ENCODE results near the gene SOX18. TPM values are rescaled to one million over a fixed set of nuclear protein-coding genes. Genes with fewer than 3 reads are reported as not detected.
A peak's percentile ranks its signal among the peaks of the same experiment; 100 is the strongest.

Gene SOX18
- total RNA-seq, 4 donors from 2014 or later = 0.79 to 8.7 (median 3.3) TPM

DNA sequence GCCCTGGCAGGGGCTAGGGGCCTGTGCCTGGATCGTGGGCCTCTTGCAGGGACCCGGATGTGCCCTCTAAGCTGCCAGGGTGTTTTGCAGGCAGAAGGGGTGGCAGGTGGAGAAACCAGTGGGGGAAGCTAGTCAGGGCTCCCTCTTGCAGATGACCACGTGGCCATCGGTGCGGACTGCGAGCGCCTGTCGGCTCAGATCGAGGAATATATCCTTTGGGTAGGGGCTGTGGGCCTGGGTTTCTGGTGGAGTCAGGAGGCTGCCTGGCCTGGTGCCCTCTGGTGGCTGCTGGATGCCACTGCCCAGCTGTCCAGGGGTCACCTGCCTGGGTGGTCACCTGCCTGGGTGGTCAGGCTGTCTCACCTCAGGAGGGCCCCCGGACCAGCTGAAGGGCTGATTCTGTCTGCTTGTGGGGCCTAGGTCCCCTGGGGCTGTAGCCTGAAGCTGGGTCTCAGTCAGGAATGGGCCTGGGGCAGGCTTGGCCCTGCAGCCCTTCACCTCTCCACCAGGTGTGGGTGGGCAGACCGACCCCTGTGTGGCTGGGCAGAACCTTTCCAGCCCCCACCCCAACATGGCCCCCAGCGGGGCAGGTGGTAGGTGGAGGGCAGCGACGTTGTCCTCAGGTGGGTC is 20.3 kb upstream of the SOX18 start:
- Histone ChIP-seq H3K36me3 (peaks cover 31% of the 10 kb centered on the region), H3K9me3 (no peaks in the 10 kb centered on the region), H3K4me1 (peaks cover 24% of the 10 kb centered on the region), H3K27ac (no peak overlapping the region), H3K27me3 (no peaks in the 10 kb centered on the region), H3K4me3 (no peak overlapping the region)
- TF ChIP-seq, protein P1, sequence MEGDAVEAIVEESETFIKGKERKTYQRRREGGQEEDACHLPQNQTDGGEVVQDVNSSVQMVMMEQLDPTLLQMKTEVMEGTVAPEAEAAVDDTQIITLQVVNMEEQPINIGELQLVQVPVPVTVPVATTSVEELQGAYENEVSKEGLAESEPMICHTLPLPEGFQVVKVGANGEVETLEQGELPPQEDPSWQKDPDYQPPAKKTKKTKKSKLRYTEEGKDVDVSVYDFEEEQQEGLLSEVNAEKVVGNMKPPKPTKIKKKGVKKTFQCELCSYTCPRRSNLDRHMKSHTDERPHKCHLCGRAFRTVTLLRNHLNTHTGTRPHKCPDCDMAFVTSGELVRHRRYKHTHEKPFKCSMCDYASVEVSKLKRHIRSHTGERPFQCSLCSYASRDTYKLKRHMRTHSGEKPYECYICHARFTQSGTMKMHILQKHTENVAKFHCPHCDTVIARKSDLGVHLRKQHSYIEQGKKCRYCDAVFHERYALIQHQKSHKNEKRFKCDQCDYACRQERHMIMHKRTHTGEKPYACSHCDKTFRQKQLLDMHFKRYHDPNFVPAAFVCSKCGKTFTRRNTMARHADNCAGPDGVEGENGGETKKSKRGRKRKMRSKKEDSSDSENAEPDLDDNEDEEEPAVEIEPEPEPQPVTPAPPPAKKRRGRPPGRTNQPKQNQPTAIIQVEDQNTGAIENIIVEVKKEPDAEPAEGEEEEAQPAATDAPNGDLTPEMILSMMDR (IDR thresholded peaks at IDR 0.05) = peak in 1 of 2 donors; percentile 65
- TF ChIP-seq POLR2AphosphoS5 (IDR thresholded peaks at IDR 0.05) = no peak
- DNase-seq (ENCODE audit: low spot score in 2 of 2) = no peak
- WGBS = 85% methylated on average over 4 of the region's 14 CpGs

DNA sequence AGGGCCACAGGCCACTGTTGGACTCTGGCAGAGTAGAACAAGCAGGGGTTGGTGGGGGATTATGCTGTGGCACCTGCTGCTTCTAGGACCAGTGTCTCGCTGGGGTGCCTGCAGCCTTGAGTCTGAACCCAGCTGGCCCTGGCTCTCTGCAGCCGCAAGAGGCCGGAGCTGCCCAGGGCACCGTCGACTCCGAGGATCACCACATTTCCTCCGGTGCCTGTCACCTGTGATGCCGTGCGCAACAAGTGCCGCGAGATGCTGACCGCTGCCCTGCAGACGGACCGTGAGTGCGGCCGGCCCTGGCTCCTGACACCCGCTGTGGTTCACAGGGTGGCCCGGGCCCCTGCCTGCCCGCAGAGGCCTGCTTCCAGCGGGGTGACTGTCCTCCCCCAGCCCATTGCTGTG is 19.8 kb upstream of the SOX18 start:
- Histone ChIP-seq H3K4me1 (peaks cover 24% of the 10 kb centered on the region), H3K36me3 (peaks cover 26% of the 10 kb centered on the region), H3K27me3 (no peaks in the 10 kb centered on the region), H3K9me3 (no peaks in the 10 kb centered on the region), H3K4me3 (no peak overlapping the region), H3K27ac (no peak overlapping the region)
- DNase-seq (ENCODE audit: low spot score in 2 of 2) = no peak
- 100% methylated on average over 1 of the region's 20 CpGs for WGBS
- TF ChIP-seq POLR2AphosphoS5 (IDR thresholded peaks at IDR 0.05) (no peak), POLR2A (IDR thresholded peaks at IDR 0.05) (no peak)
- TF ChIP-seq, protein P1 (IDR thresholded peaks at IDR 0.05) = no peak

DNA sequence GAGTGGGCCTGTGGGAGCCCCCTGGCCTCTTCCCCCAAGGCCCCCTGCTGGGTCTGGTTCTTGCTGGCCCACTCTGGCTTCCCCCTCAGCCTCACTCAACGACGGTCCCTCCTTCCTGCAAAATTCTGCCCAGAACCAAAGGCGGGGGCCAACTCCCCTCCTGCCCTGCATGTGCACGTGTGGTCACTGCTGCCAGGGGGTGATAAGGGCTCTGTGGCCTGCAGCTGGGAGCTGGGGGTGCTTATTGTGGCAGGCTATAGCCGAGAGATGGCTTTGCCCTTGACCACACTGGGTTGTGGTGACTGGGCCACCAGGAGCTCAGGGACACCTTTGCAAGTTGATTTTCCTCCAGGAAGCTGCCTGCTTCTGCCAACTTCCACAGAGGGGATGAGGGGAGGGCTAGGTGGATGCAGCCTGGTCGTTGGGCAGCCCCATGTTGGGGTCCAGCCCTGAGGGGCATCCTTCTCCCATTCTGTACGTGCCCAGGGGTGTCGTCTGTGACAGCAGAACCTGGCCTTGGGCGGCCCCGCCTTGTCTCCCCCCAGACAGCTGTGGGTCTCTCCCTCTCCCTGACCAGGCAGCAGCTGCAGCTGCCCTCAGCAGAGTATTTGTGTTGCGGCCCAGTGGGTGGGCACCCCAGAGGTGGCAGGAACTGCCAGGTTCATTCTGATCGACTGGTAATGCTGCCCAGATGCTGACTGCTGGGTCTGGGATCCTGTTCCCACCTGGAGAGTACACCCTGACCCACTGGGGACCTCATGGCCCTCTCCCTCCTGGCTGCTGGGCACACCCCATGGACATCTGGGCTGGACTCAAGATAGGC is 19.2 kb upstream of the SOX18 start:
- H3K27ac ChIP-seq = no peak overlapping the region
- no peak for DNase-seq (ENCODE audit: low spot score in 2 of 2)
- no peaks in the 10 kb centered on the region for H3K27me3 ChIP-seq
- 83% methylated on average over 8 of the region's 12 CpGs for WGBS
- no peaks in the 10 kb centered on the region for H3K9me3 ChIP-seq
- TF ChIP-seq, protein P1 (IDR thresholded peaks at IDR 0.05) = no peak
- TF ChIP-seq POLR2A (IDR thresholded peaks at IDR 0.05) (no peak), EP300 (IDR thresholded peaks at IDR 0.05) (no peak), POLR2AphosphoS5 (IDR thresholded peaks at IDR 0.05) (no peak)
- peaks cover 20% of the 10 kb centered on the region for H3K36me3 ChIP-seq
- no peak overlapping the region for H3K4me3 ChIP-seq
- H3K4me1 ChIP-seq = peaks cover 27% of the 10 kb centered on the region

DNA sequence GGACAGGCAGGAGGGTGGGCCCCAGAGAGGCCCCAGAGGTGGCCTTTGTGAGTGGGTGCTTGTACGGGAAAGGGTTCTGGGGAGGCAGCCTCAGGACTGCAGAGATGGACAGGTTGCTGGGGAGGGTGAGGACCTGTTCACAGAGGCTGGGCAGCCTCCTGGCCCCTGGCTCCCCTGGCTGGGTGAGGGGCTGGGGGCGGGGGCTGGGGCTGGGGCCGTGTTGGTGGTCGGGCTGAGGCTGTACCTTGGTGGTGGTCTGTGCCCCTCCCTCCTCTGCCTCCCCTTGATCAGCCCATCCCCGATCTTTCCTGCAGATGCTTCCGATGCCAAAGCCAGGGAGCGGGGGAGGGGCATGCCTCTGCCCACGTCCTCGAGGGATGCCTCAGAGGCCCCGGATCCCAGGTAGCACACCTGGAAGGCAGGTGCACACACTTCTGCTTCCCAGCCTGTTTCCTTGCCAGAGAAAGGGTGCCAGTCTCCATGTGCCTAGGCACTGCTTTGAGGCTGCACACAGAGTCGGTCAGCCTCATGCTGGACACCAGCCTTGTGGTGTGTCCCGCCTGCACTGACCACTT is 18.4 kb upstream of the SOX18 start:
- 57% methylated on average over 1 of the region's 12 CpGs for WGBS
- H3K27me3 ChIP-seq = no peaks in the 10 kb centered on the region
- no peaks in the 10 kb centered on the region for H3K9me3 ChIP-seq
- no peak overlapping the region for H3K4me3 ChIP-seq
- peaks cover 31% of the 10 kb centered on the region for H3K4me1 ChIP-seq
- H3K27ac ChIP-seq = no peak overlapping the region
- DNase-seq (ENCODE audit: low spot score in 2 of 2) = no peak
- peaks cover 16% of the 10 kb centered on the region for H3K36me3 ChIP-seq
- TF ChIP-seq POLR2A (IDR thresholded peaks at IDR 0.05) = no peak
- TF ChIP-seq, protein P1 (IDR thresholded peaks at IDR 0.05) = no peak
- no peak for TF ChIP-seq POLR2AphosphoS5 (IDR thresholded peaks at IDR 0.05)
- TF ChIP-seq EP300 (IDR thresholded peaks at IDR 0.05) = no peak

DNA sequence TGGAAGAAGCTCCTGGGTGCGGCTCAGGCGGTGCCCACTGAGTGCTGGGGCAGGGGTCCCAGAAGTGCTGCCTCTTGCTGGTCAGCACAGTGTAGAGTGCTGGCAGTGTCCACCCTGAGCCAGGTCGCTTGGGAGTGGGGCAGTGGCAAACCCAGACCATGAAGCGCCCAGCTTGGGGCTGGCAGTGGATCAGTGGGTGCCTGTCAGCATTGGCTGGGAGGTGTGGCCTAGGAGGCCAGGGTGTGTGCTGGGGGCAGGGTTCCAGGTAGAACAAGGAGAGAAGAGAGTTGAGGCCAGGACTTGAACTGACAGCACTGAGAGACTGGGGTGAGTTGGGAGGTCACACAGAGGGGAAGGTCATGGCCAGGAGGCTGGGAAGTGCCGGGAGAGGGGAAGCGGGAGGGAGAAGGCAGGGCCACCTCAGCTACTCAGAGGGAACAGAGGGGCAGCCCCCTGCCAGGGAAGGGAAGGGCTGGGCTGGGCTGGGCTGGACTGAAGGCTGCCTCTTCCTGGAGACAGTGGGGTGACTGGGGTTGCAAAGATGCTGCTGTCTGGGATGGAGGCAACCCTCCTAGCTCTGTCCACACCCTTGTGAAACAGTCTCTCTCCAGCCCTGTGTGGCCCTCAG is 17.7 kb upstream of the SOX18 start:
- no peak overlapping the region for H3K4me3 ChIP-seq
- H3K27me3 ChIP-seq = no peaks in the 10 kb centered on the region
- H3K27ac ChIP-seq = no peak overlapping the region
- H3K36me3 ChIP-seq = peaks cover 12% of the 10 kb centered on the region
- peaks cover 38% of the 10 kb centered on the region for H3K4me1 ChIP-seq
- WGBS = 65% methylated on average over 2 of the region's 6 CpGs
- no peak for DNase-seq (ENCODE audit: low spot score in 2 of 2)
- no peaks in the 10 kb centered on the region for H3K9me3 ChIP-seq
- TF ChIP-seq EP300 (IDR thresholded peaks at IDR 0.05) (no peak), POLR2AphosphoS5 (IDR thresholded peaks at IDR 0.05) (no peak)
